Activated naive CD4-positive, alpha-beta T cell treated with anti-CD3 and anti-CD28 coated beads, Interleukin-2, amount 50 U/mL, for 16 hours (primary cell): Measurements from ENCODE around the gene CTTNBP2.

ENCODE experiments used
- DNase-seq: peaks from one replicate; pipeline ENCODE4 v3.0.0-alpha.2; 2020

Gene CTTNBP2

GRCh38 chr7:117871778-117872538 lies 1.3 kb downstream of the CTTNBP2 start:
- DNase-seq: no peak

GRCh38 chr7:117871401-117871777 lies 1.9 kb downstream of the CTTNBP2 start:
- no peak for DNase-seq

DNA sequence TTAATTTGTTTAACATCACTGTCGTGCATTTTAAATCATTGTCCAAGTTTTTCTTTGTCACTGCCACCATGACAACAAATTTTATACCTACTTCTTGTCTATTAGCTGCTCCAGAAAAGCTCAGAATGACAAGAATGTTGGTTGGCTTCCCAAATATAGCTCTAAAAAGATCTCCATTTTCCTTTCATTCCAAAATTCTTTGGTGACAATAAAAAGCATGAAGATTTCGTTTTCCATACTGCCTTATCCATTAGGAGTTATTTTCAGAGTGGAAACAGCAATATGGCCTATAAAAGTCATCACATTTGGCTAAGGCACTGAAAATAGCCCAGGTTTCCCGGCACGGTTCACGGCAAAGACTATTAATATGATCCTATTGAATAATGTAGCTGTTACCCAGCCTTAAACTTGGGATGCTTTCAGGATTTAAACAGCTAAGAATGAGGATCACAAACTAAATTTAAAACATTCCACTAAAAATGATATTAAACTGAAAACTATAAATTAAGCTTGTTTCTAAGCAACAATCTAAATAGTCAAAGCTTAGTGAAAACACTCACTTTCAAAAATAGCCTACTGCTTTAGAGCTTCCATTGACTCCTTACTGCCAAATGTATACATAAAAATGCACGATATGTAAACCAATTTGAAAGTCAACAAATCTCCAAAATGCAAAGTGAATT lies 2.7 kb downstream of the CTTNBP2 start:
- no peak for DNase-seq

GRCh38 chr7:117869374-117869773 lies 3.9 kb downstream of the CTTNBP2 start:
- DNase-seq: no peak

- no peak for DNase-seq
Measured at GRCh38 chr7:117863618-117864017, 9.6 kb downstream of the CTTNBP2 start.

- no peak for DNase-seq
Measured at GRCh38 chr7:117862378-117862777, 10.9 kb downstream of the CTTNBP2 start.

DNA sequence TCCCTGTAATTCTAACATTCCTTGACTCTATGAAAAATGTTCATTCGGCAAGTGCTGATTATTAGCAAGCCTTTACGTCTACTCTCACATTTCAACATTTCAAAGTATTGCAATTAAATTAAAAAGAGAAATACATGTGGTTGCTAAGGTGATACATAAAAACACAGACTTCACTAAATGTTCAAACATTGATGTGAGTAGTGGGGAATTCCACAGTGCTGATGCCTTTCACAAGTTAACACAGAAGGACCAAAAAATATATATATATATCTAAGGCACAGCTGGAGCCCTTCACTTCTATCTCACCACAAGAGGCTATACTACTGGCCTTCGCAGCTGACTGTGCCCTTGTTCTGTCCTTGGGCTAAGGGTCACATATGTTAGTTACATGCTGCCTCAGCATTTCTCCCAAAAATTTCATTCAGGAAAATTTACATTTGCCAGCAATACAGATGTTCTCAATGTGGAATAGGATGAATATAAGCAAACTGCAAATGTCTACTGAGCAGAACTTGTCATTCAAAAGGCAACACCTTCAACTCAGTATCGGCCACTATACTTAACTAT lies 13.9 kb downstream of the CTTNBP2 start:
- no peak for DNase-seq

- no peak for DNase-seq
Measured at GRCh38 chr7:117858712-117859111, 14.5 kb downstream of the CTTNBP2 start.

GRCh38 chr7:117857718-117858117 lies 15.5 kb downstream of the CTTNBP2 start:
- no peak for DNase-seq

DNA sequence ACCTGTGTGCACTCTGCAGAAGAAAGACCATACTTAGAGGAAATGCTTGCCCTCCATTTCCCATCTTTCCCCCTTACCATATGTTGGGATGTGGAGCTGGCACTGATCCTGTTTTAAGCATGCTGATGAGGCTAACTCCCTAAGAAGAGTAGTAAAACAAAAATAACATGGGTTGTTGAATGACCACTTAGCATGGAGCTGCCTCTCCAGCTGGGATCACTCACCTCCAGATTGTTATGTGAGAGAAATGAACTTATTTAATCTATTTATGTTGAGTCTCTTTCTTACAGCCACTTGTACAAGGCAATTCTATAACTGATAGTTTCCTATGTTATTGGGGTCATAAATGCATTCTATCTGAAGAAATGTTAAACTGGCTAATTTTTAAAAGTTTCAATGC lies 17.0 kb downstream of the CTTNBP2 start:
- no peak for DNase-seq

GRCh38 chr7:117854186-117854585 lies 19.1 kb downstream of the CTTNBP2 start:
- DNase-seq: no peak

GRCh38 chr7:117848941-117849340 lies 24.3 kb downstream of the CTTNBP2 start:
- DNase-seq: no peak

DNA sequence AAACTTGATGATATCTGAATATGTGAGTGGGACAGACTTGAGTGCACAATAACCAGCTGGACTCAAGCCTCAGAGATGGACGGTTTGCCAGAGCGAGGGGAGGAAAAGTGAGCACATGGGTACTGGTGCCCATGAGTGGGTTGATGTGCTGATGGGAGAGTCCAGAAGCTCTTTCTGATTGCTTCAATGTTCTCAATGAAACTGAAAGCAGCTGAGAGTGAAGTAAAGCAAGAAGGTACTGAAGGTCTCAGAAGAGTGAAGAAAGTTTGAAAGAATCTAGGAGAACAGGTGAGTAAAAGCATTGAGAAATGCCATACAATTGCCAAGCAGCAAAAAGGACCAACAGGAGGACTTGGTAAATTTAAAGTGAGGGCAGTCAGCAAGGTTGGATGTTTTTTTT lies 28.6 kb downstream of the CTTNBP2 start:
- no peak for DNase-seq

DNA sequence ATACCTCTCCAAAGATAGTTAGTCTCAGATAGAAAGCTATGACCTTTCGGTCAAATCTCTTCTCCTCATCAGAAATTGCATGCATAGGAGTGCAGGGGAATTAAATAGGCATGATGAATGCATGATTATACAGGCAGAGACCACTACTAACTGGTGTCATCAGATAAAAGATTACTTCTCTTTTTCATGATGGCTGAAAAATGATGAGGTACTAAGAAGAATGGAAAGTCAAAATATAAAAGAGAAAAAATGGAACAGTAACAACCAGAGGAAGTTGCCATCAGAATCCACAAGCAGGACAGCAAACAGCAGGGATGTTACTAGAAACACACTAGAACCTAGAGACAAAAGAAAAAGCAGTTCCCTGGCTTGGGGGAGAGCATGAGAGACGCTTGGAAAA lies 31.6 kb downstream of the CTTNBP2 start:
- DNase-seq: no peak

DNA sequence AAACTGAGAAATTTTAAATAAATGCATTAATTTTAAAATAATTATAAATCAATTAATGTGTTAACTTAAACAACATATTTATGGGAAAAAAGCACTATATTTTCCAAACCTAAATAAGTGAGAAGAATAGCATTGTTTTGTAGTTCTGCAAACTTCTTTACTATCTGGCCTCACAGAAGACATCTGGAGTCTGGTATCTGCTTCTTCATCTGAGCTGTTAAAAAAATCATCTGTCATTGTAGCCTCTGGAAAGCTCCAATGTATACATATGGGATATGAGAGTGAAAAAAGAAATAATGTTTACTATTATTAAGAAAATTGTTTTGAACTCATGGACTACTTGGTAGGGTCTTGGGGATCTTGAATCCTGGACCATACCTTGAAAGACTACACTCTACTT lies 32.2 kb downstream of the CTTNBP2 start:
- DNase-seq: no peak

DNA sequence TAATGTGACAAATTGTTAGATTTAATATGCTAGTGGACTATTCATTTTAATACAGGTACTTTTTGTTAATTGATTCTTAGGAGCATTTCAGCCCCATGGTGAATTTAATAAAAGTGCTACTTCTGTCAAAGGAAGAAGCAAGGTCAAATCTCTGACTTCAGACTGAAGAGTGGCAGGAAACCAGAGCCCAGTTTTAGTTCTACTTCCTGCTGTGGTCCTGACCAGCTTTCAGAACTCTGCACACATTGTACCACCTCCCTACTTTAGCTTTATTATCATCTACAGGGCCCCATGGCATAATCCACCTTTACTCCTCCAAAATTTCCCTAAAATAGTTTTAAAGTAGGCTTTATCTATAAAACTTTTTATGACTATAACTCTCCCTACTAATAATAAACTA lies 33.7 kb downstream of the CTTNBP2 start:
- no peak for DNase-seq

GRCh38 chr7:117837841-117838240 lies 35.4 kb downstream of the CTTNBP2 start:
- no peak for DNase-seq

DNA sequence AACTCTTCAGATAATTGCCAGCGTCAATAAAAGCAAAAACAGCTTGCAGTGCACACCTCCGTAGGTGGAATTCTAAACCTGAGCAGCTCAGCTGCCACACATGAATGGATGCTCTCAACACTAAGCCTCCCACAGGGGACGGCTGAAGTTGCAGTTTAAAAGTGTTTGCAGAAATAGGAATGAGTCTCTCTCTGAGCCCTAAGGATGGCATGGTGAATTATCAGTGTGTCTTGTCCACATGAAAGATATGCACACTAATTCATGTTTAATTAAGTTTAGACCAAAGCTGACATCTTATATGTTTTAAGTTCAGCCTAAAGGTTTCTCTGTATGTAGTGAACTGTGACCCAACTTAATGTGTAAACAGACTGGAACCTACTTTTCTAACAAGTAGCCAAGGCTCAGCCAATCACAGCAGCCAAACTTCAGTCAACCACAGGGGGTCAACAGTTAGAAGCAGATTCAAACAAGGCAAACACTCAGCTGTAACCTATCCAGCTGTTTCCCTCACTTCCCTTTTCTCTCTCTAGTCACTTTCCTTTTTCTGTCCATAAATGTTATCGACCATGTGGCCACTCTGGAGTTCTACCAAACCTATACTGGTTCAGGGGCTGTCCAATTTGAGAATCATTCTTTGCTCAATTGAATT lies 38.1 kb downstream of the CTTNBP2 start:
- DNase-seq: no peak

DNA sequence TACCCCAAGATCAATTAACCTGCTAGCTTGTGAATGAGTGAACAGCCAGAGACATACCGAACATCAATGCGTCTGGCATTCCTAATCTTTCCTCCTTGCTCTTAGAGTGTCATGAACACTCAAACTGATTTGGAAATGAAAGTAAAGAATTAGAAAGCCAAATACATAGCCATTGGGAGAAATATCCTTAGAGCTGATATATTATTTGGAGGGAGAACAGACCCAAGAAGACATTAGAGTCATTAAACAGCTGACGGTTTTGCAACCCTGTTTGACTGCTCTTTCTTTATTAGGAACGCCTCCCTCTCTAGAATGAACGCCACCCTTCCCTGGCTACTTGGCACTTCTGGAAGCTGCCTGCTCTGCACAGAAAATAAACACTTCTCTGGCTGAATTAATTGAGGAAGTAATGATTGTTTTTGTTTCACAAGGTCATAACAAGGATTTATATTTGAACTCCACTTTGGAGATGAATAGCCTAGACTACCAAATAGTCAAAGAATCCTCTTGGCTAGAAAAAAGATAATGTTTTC lies 42.8 kb downstream of the CTTNBP2 start:
- no peak for DNase-seq

DNA sequence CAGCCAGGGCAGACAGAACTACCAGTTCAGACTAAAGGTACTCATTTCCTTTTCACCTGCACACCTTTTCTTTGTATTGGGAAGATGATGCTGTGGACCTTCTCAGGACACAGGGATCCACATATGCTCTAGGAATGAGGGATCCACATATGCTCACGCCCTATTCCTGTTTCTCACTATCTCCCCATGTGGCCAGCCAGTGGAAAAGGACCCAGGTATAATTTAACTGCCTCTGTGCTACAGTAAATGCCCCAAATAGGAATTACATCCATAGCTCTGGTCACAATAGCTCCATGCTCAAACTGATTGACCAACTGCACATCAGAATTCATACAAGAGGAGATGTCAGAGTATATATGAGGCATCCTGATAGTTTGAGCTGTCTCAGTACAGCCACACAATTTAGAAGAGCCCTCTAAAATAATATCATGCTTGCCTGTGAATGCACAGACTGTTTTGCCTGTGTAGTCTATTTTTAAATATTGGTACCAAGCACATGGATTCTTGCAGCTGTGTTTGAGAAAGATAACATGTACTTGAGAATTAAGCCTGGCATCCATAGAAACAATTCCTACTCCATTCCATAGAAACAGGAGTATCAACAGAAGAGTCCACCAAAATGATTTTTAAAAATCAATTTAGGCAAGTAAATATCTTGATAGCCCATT lies 43.7 kb downstream of the CTTNBP2 start:
- DNase-seq: no peak

- DNase-seq: no peak
Measured at GRCh38 chr7:117828825-117829224, 44.4 kb downstream of the CTTNBP2 start.

DNA sequence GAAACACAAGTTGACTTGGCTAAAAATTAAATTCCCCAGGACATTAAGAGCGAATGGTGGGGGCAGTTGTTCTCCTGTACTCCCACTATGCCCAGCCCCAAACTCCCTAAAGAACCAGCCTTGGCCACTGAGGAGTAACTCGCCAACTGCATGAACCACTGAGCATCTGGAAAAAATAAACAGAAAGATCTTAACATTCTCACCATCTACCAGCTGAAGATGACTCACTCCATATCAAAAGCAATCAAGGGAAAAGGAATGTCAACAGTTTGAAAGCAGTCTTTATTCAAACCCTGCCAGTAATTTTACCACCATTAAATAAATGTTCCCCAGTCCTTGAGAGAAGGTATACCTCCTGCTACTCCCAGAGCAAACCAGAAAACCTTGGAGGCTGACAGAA lies 45.4 kb downstream of the CTTNBP2 start:
- DNase-seq: no peak

DNA sequence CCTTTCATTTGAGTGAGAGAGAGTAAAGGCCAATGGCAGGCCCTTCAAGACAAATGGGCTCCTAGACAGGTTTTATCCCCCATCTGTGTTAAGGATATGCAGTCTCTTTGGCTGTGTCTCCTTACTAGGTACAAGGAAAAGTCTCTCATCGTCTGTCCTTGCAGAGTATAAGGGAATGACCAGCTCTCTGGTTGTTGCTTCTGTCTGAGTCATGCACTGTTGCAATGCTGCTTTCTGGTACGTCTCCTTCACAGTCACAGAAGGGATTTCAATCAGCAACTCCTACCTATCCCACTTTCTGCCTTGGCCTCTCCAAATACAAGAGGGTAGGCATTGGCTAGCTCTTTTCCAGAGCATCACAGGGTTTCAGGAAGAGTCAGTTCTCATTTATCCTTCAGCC lies 48.1 kb downstream of the CTTNBP2 start:
- DNase-seq: no peak
